Measurements from ENCODE around the gene NUDT8. TPM values are rescaled to one million over a fixed set of nuclear protein-coding genes. Genes with fewer than 3 reads are reported as not detected.

The NUDT8 gene
- total RNA-seq, 1 experiment from 2014 or later: 13.2 TPM

DNA sequence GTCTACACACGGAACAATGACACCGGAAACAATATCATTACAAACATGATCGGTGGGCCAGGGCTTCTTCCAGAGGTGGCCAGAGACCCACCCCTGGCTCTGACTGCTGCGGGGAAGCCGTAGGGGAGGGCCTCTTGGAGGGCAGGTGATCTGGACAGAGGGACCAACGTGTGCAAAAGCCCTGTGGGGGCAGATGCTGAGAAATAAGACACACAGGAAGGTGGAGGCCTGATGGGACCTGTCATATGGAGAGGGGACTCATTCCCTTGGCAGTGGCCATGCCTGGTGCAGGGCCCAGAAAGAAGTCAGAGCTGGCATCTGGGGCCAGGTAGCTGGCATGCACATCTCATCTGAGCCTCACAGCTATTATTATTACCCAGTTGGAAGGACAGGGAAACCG is 43.6 kb upstream of the NUDT8 start:
- intact Hi-C loops (cut with micrococcal nuclease; ENCODE audit: unreplicated experiment): no loop called here
- no peak for ATAC-seq
- Histone ChIP-seq H3K27ac (ENCODE audit: low read length) (no peak overlapping the region), H3K36me3 (ENCODE audit: control insufficient read depth, insufficient read depth, low read length) (no peaks in the 10 kb centered on the region), H3K27me3 (ENCODE audit: control insufficient read depth, insufficient read depth, low read length) (no peaks in the 10 kb centered on the region; the same call in 1 of the 2 replicates), H3K4me3 (ENCODE audit: low read depth in 2 of 2, low read length in 2 of 2) (no peak overlapping the region), H3K4me1 (ENCODE audit: control insufficient read depth, insufficient read depth, low read length) (no peaks in the 10 kb centered on the region), H3K9me3 (ENCODE audit: control insufficient read depth, insufficient read depth, low read depth, low read length) (no peaks in the 10 kb centered on the region)
- TF ChIP-seq CTCF (IDR thresholded peaks at IDR 0.05): no peak
- no peak for TF ChIP-seq REST (IDR thresholded peaks at IDR 0.05; ENCODE audit: insufficient read depth in 1 of 2, low read depth in 2 of 2, low read length in 1 of 2)
- no peak for TF ChIP-seq SIN3A (IDR thresholded peaks at IDR 0.05; ENCODE audit: borderline replicate concordance, insufficient read depth, low read depth, low read length)
- TF ChIP-seq POLR2AphosphoS5 (IDR thresholded peaks at IDR 0.05; ENCODE audit: low read depth, low read length): no peak
- no peak for TF ChIP-seq TCF7L2 (IDR thresholded peaks at IDR 0.05; ENCODE audit: low read depth, low read length)
- BruUV-seq (replicated peaks): no TSS peak
- ChIA-PET POLR2A (interaction anchor here (0.6 kb wide), 1 partner anchor 79 kb away, joined by 4 read pairs; no protein-coding TSS in a partner anchor), CTCF (no interaction called here)
- no peak for DNase-seq (ENCODE audit: low read depth, low spot score)
- in situ Hi-C loops (cut with HindIII; ENCODE audit: low pct_unique_long_range_greater_than_20kb, low sequenced_read_pairs): no loop called here

DNA sequence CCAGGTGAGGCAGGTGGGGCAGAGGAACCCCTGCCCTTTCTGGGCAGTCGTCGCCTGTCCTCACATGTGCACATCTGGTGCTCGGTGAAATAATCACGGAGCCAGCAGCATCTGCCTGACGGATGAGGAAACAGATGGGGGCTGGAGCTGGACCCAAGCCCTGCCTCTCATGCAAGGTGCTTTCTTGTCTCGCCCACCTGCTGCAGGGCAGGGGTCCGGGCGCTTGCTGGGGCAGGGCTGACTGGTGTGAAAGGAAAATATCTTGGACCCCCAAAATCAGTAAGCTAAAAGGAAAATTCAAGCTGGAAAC is 41.4 kb upstream of the NUDT8 start:
- Histone ChIP-seq H3K4me1 (ENCODE audit: control insufficient read depth, insufficient read depth, low read length) (no peaks in the 10 kb centered on the region), H3K9me3 (ENCODE audit: control insufficient read depth, insufficient read depth, low read depth, low read length) (no peaks in the 10 kb centered on the region), H3K27ac (ENCODE audit: low read length) (no peak overlapping the region), H3K36me3 (ENCODE audit: control insufficient read depth, insufficient read depth, low read length) (no peaks in the 10 kb centered on the region), H3K4me3 (ENCODE audit: low read depth in 2 of 2, low read length in 2 of 2) (no peak overlapping the region), H3K27me3 (ENCODE audit: control insufficient read depth, insufficient read depth, low read length) (no peaks in the 10 kb centered on the region; the same call in 1 of the 2 replicates)
- intact Hi-C loops (cut with micrococcal nuclease; ENCODE audit: unreplicated experiment): no loop called here
- DNase-seq (ENCODE audit: low read depth, low spot score) (no peak), ATAC-seq (no peak)
- ChIA-PET CTCF (interaction anchor here (0.5 to 0.7 kb wide), 3 partner anchors 12 to 203 kb away, joined by 3 to 6 read pairs (median 3); no protein-coding TSS in a partner anchor), POLR2A (no interaction called here)
- no peak for TF ChIP-seq TCF7L2 (IDR thresholded peaks at IDR 0.05; ENCODE audit: low read depth, low read length)
- no peak for TF ChIP-seq REST (IDR thresholded peaks at IDR 0.05; ENCODE audit: insufficient read depth in 1 of 2, low read depth in 2 of 2, low read length in 1 of 2)
- no peak for TF ChIP-seq POLR2AphosphoS5 (IDR thresholded peaks at IDR 0.05; ENCODE audit: low read depth, low read length)
- TF ChIP-seq SIN3A (IDR thresholded peaks at IDR 0.05; ENCODE audit: borderline replicate concordance, insufficient read depth, low read depth, low read length): no peak
- no peak for TF ChIP-seq CTCF (IDR thresholded peaks at IDR 0.05)
- in situ Hi-C loops (cut with HindIII; ENCODE audit: low pct_unique_long_range_greater_than_20kb, low sequenced_read_pairs): no loop called here
- no TSS peak for BruUV-seq (replicated peaks)
